Left ventricle myocardium inferior (tissue), 1 donor: Measurements from ENCODE around the gene RGS9. TPM values are rescaled to one million over a fixed set of nuclear protein-coding genes. Genes with fewer than 3 reads are reported as not detected.

Experiments
- DNase-seq: peaks from one replicate; pipeline ENCODE4 v3.0.0-alpha.2; 2020
- H3K27ac ChIP-seq: fragments of 200-600 bp; replicated peaks from 2 replicates; pipeline ENCODE4 v1.8.0; 2021
- H3K27me3 ChIP-seq: fragments of 200-600 bp; 2 replicates; pipeline ENCODE4 v1.8.0; 2021; ENCODE audit warnings: low read depth
- H3K36me3 ChIP-seq: fragments of 200-600 bp; 2 replicates; pipeline ENCODE4 v1.8.0; 2021
- H3K4me1 ChIP-seq: fragments of 200-600 bp; 2 replicates; pipeline ENCODE4 v1.8.0; 2021
- H3K4me3 ChIP-seq: fragments of 200-600 bp; 2 replicates; pipeline ENCODE4 v1.8.0; 2021; ENCODE audit warnings: mild to moderate bottlenecking, moderate library complexity
- H3K9me3 ChIP-seq: fragments of 200-600 bp; replicated peaks from 2 replicates; pipeline ENCODE4 v1.8.0; 2021
- CTCF ChIP-seq: fragments of 200-600 bp; IDR thresholded peaks from 2 replicates; pipeline ENCODE4 v1.8.0; 2021; ENCODE audit warnings: antibody characterized with exemption, mild to moderate bottlenecking, borderline replicate concordance
- intact Hi-C: fragments of 100-400 bp; cut with micrococcal nuclease; formaldehyde crosslinking; loops from one replicate; pipeline ENCODE4 v1.11.0; 2022
- total RNA-seq: library from RNA; stranded (reverse); fragmentation: NEBNext Ultra II Directional; extraction: Animal tissue kit (Norgen Biotek cat#: 25700); gene quantifications from one replicate; pipeline ENCODE4 v1.2.1, GENCODE V29; 2021
- donor health status: DM: no; HTN: yes; CAD: no; lungs with severe emphysema.

RGS9 gene
- total RNA-seq, 1 donor from 2014 or later = 1.6 TPM

- peak overlapping the region; percentile 70 for H3K27ac ChIP-seq
Observed at GRCh38 chr17:65101371-65101770, 35.8 kb upstream of the RGS9 start.

GRCh38 chr17:65102235-65102634 is 34.9 kb upstream of the RGS9 start:
- no peak for DNase-seq
- intact Hi-C loops = loop anchor here (10.0 kb wide), 1 partner anchor 127 kb away; no protein-coding TSS in a partner anchor
- no peak for TF ChIP-seq CTCF
- peaks cover 33% of the 10 kb centered on the region for H3K4me1 ChIP-seq
- no peak overlapping the region for H3K4me3 ChIP-seq
- no peaks in the 10 kb centered on the region for H3K27me3 ChIP-seq
- no peak overlapping the region for H3K27ac ChIP-seq
- no peaks in the 10 kb centered on the region for H3K36me3 ChIP-seq
- H3K9me3 ChIP-seq = no peaks in the 10 kb centered on the region

More at GRCh38 chr17:65101371-65101770, 35.8 kb upstream of the RGS9 start:
- Histone ChIP-seq H3K9me3 (no peaks in the 10 kb centered on the region), H3K36me3 (no peaks in the 10 kb centered on the region), H3K27me3 (no peaks in the 10 kb centered on the region), H3K4me1 (peaks cover 25% of the 10 kb centered on the region), H3K4me3 (peak overlapping the region; percentile 70)
- TF ChIP-seq CTCF = no peak
- no peak for DNase-seq
- intact Hi-C loops = loop anchor here (10.0 kb wide), 1 partner anchor 127 kb away; no protein-coding TSS in a partner anchor

GRCh38 chr17:65102788-65103187 is 34.4 kb upstream of the RGS9 start:
- no peaks in the 10 kb centered on the region for H3K27me3 ChIP-seq
- H3K4me3 ChIP-seq = no peak overlapping the region
- no peak overlapping the region for H3K27ac ChIP-seq
- H3K9me3 ChIP-seq = no peaks in the 10 kb centered on the region
- intact Hi-C loops = loop anchor here (10.0 kb wide), 1 partner anchor 128 kb away; no protein-coding TSS in a partner anchor
- no peak for DNase-seq
- peaks cover 37% of the 10 kb centered on the region for H3K4me1 ChIP-seq
- H3K36me3 ChIP-seq = no peaks in the 10 kb centered on the region
- TF ChIP-seq CTCF = no peak

GRCh38 chr17:65103431-65103830 is 33.7 kb upstream of the RGS9 start:
- TF ChIP-seq CTCF = no peak
- intact Hi-C loops = loop anchor here (10.0 kb wide), 1 partner anchor 129 kb away; no protein-coding TSS in a partner anchor
- H3K27ac ChIP-seq = no peak overlapping the region
- no peak for DNase-seq
- H3K4me1 ChIP-seq = peaks cover 37% of the 10 kb centered on the region
- H3K9me3 ChIP-seq = no peaks in the 10 kb centered on the region
- H3K36me3 ChIP-seq = no peaks in the 10 kb centered on the region
- H3K27me3 ChIP-seq = no peaks in the 10 kb centered on the region
- H3K4me3 ChIP-seq = no peak overlapping the region

GRCh38 chr17:65103896-65104295 is 33.3 kb upstream of the RGS9 start:
- no peak for DNase-seq
- H3K27me3 ChIP-seq = no peaks in the 10 kb centered on the region
- intact Hi-C loops = loop anchor here (10.0 kb wide), 1 partner anchor 129 kb away; no protein-coding TSS in a partner anchor
- no peaks in the 10 kb centered on the region for H3K36me3 ChIP-seq
- H3K4me1 ChIP-seq = peaks cover 37% of the 10 kb centered on the region
- H3K9me3 ChIP-seq = no peaks in the 10 kb centered on the region
- H3K4me3 ChIP-seq = no peak overlapping the region
- no peak overlapping the region for H3K27ac ChIP-seq
- no peak for TF ChIP-seq CTCF

- no peak overlapping the region for H3K27ac ChIP-seq
- no peaks in the 10 kb centered on the region for H3K36me3 ChIP-seq
- peaks cover 3% of the 10 kb centered on the region for H3K9me3 ChIP-seq
- no peak overlapping the region for H3K4me3 ChIP-seq
- intact Hi-C loops = loop anchor here (10.0 kb wide), 1 partner anchor 130 kb away; no protein-coding TSS in a partner anchor
- no peak for TF ChIP-seq CTCF
- H3K27me3 ChIP-seq = no peaks in the 10 kb centered on the region
- peaks cover 37% of the 10 kb centered on the region for H3K4me1 ChIP-seq
- no peak for DNase-seq
Observed at GRCh38 chr17:65104541-65104940, 32.6 kb upstream of the RGS9 start.
